Measurements from ENCODE around the gene EFNA4.

EFNA4 gene

GRCh38 chr1:155104605-155105534 lies 41.3 kb downstream of the EFNA4 start (continued):
- TF ChIP-seq ZNF664 (tag by site-specific recombination; IDR thresholded peaks at IDR 0.05) (no peak), ZNF211 (tag by site-specific recombination; IDR thresholded peaks at IDR 0.05; ENCODE audit: low read depth) (no peak), ZNF239 (tag by site-specific recombination; IDR thresholded peaks at IDR 0.05) (no peak), ZBTB1 (tag by site-specific recombination; IDR thresholded peaks at IDR 0.05) (no peak), PATZ1 (tag by site-specific recombination; IDR thresholded peaks at IDR 0.05) (no peak)
- TF ChIP-seq, protein P1, sequence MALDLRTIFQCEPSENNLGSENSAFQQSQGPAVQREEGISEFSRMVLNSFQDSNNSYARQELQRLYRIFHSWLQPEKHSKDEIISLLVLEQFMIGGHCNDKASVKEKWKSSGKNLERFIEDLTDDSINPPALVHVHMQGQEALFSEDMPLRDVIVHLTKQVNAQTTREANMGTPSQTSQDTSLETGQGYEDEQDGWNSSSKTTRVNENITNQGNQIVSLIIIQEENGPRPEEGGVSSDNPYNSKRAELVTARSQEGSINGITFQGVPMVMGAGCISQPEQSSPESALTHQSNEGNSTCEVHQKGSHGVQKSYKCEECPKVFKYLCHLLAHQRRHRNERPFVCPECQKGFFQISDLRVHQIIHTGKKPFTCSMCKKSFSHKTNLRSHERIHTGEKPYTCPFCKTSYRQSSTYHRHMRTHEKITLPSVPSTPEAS (tag by site-specific recombination; IDR thresholded peaks at IDR 0.05): no peak

GRCh38 chr1:155105604-155106011 lies 42.1 kb downstream of the EFNA4 start:
- ChIA-PET POLR2A (no interaction called here), CTCF (interaction anchor here (0.9 to 2.2 kb wide), 3 partner anchors 14 to 67 kb away, joined by 5 to 8 read pairs (median 6); partner anchors contain the start of gene KRTCAP2)
- H3K4me1 ChIP-seq (ENCODE audit: control insufficient read depth, insufficient read depth, low read length): 0 out of 2 replicates have a peak, but pooled peaks cover 3% of the 10 kb centered on the region
- H3K27ac ChIP-seq (ENCODE audit: extremely low read depth, low read depth, low read length): no peak overlapping the region
- H3K4me3 ChIP-seq (ENCODE audit: low read depth, low read length): no peak overlapping the region
- H3K36me3 ChIP-seq (ENCODE audit: control insufficient read depth in 2 of 2, insufficient read depth in 1 of 2, low read length in 2 of 2): no peaks in the 10 kb centered on the region
- TF ChIP-seq OSR2 (tag by site-specific recombination; IDR thresholded peaks at IDR 0.05): no peak
- TF ChIP-seq ZNF544 (tag by site-specific recombination; IDR thresholded peaks at IDR 0.05): no peak
- TF ChIP-seq ZNF561 (tag by site-specific recombination; IDR thresholded peaks at IDR 0.05; ENCODE audit: borderline replicate concordance): no peak
- no peak for TF ChIP-seq ZFP3 (tag by site-specific recombination; IDR thresholded peaks at IDR 0.05; ENCODE audit: low read depth)
- no peak for TF ChIP-seq ZFP69B (tag by site-specific recombination; IDR thresholded peaks at IDR 0.05)
- no peak for TF ChIP-seq ZNF280D (tag by site-specific recombination; IDR thresholded peaks at IDR 0.05)
- no peak for TF ChIP-seq ZNF626 (tag by site-specific recombination; IDR thresholded peaks at IDR 0.05)
- TF ChIP-seq ZBTB8A (tag by site-specific recombination; IDR thresholded peaks at IDR 0.05): no peak
- TF ChIP-seq ZNF558 (tag by site-specific recombination; IDR thresholded peaks at IDR 0.05): no peak
- TF ChIP-seq, protein P2, sequence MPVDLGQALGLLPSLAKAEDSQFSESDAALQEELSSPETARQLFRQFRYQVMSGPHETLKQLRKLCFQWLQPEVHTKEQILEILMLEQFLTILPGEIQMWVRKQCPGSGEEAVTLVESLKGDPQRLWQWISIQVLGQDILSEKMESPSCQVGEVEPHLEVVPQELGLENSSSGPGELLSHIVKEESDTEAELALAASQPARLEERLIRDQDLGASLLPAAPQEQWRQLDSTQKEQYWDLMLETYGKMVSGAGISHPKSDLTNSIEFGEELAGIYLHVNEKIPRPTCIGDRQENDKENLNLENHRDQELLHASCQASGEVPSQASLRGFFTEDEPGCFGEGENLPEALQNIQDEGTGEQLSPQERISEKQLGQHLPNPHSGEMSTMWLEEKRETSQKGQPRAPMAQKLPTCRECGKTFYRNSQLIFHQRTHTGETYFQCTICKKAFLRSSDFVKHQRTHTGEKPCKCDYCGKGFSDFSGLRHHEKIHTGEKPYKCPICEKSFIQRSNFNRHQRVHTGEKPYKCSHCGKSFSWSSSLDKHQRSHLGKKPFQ (tag by site-specific recombination; IDR thresholded peaks at IDR 0.05): no peak
- no peak for TF ChIP-seq ZNF596 (tag by site-specific recombination; IDR thresholded peaks at IDR 0.05)
- TF ChIP-seq ZNF529 (tag by site-specific recombination; IDR thresholded peaks at IDR 0.05; ENCODE audit: insufficient replicate concordance): no peak
- no peaks in the 10 kb centered on the region for H3K9me3 ChIP-seq (ENCODE audit: control insufficient read depth, insufficient read depth, low read depth, low read length)
